ENCODE data around the gene CALML4.

Gene CALML4

GRCh38 chr15:68154923-68155559, 50.1 kb downstream of the CALML4 start:
- TF ChIP-seq CTCF (conservative IDR thresholded peaks at IDR 0.05; ENCODE audit: low read depth) = peak; percentile 90
- ChIA-PET CTCF (interaction anchor here (0.5 to 3.6 kb wide), 15 partner anchors 9 to 331 kb away, joined by 3 to 37 read pairs (median 4); partner anchors contain the start of gene PIAS1), POLR2A (ENCODE audit: low non-redundant PET) (no interaction called here)
- H3K27ac ChIP-seq = no peak overlapping the region
- DNase-seq (ENCODE audit: low spot score) = peak; percentile 35

GRCh38 chr15:68152342-68152741, 52.8 kb downstream of the CALML4 start:
- H3K27ac ChIP-seq = no peak overlapping the region
- ChIA-PET CTCF (interaction anchor here (3.6 kb wide), 1 partner anchor 289 kb away, joined by 37 read pairs; no protein-coding TSS in a partner anchor), POLR2A (ENCODE audit: low non-redundant PET) (no interaction called here)
- TF ChIP-seq CTCF (conservative IDR thresholded peaks at IDR 0.05; ENCODE audit: low read depth) = no peak
- DNase-seq (ENCODE audit: low spot score) = no peak

GRCh38 chr15:68151277-68151676, 53.9 kb downstream of the CALML4 start:
- POLR2A ChIA-PET (ENCODE audit: low non-redundant PET) = no interaction called here
- TF ChIP-seq CTCF (conservative IDR thresholded peaks at IDR 0.05; ENCODE audit: low read depth) = no peak
- CTCF ChIA-PET = interaction anchor here (1.0 kb wide), 1 partner anchor 288 kb away, joined by 4 read pairs; no protein-coding TSS in a partner anchor
- no peak overlapping the region for H3K27ac ChIP-seq
- no peak for DNase-seq (ENCODE audit: low spot score)

- ChIA-PET POLR2A (ENCODE audit: low non-redundant PET) (no interaction called here), CTCF (interaction anchor here (0.7 kb wide), 1 partner anchor 124 kb away, joined by 6 read pairs; no protein-coding TSS in a partner anchor)
- no peak for DNase-seq (ENCODE audit: low spot score)
- no peak overlapping the region for H3K27ac ChIP-seq
- TF ChIP-seq CTCF (conservative IDR thresholded peaks at IDR 0.05; ENCODE audit: low read depth) = no peak
Measured at GRCh38 chr15:68150187-68150586, 54.9 kb downstream of the CALML4 start.

GRCh38 chr15:68149059-68149458, 56.1 kb downstream of the CALML4 start:
- TF ChIP-seq CTCF (conservative IDR thresholded peaks at IDR 0.05; ENCODE audit: low read depth) = no peak
- H3K27ac ChIP-seq = no peak overlapping the region
- DNase-seq (ENCODE audit: low spot score) = peak; percentile 20
- POLR2A ChIA-PET (ENCODE audit: low non-redundant PET) = no interaction called here
- CTCF ChIA-PET = no interaction called here

- ChIA-PET CTCF (no interaction called here), POLR2A (ENCODE audit: low non-redundant PET) (no interaction called here)
- no peak for DNase-seq (ENCODE audit: low spot score)
- no peak overlapping the region for H3K27ac ChIP-seq
- no peak for TF ChIP-seq CTCF (conservative IDR thresholded peaks at IDR 0.05; ENCODE audit: low read depth)
Measured at GRCh38 chr15:68148039-68148438, 57.1 kb downstream of the CALML4 start.

Data from RWPE1 (cell line).